A673 (cell line): ENCODE data around the gene KIF12. TPM values are rescaled to one million over a fixed set of nuclear protein-coding genes. Genes with fewer than 3 reads are reported as not detected.

ENCODE experiments used
- BruUV-seq: library from RNA; stranded (reverse); fragments of 400-500 nt; replicated peaks from 2 replicates; lab custom pipeline; 2021; lab: Mats Ljungman, UMichigan
- CTCF ChIA-PET: fragments of 300-600 bp; sonication (Branson Sonifier 250); formaldehyde crosslinking; loops from one replicate; lab custom pipeline; 2022; ENCODE audit warnings: antibody characterized with exemption; lab: Charles Lee
- POLR2A ChIA-PET: fragments of 300-600 bp; sonication (Branson Sonifier 250); formaldehyde crosslinking; loops from one replicate; lab custom pipeline; 2022; ENCODE audit warnings: antibody characterized with exemption; ENCODE audit not compliant: low non-redundant PET; lab: Charles Lee
- DNase-seq: peaks from one replicate; pipeline ENCODE4 v3.0.0-alpha.2; 2015; ENCODE audit warnings: low spot score
- H3K27ac ChIP-seq: fragments of 200-600 bp; sonication (generic); 2 replicates; pipeline ENCODE4 v1.5.1; 2016; ENCODE audit warnings: mixed run types, low read depth, mild to moderate bottlenecking, mixed read lengths, antibody characterized with exemption, low read length; ENCODE audit not compliant: poor library complexity, severe bottlenecking
- H3K27me3 ChIP-seq: fragments of 200-600 bp; sonication (generic); replicated peaks from 2 replicates; pipeline ENCODE4 v1.6.1; 2017; ENCODE audit warnings: mixed run types, low read depth, mild to moderate bottlenecking, mixed read lengths, antibody characterized with exemption, low read length; ENCODE audit not compliant: insufficient read depth, poor library complexity
- H3K36me3 ChIP-seq: fragments of 200-600 bp; sonication (generic); 2 replicates; pipeline ENCODE4 v1.6.1; 2016; ENCODE audit warnings: mixed run types, mild to moderate bottlenecking, mixed read lengths, antibody characterized with exemption, low read length; ENCODE audit not compliant: insufficient read depth, poor library complexity, severe bottlenecking
- H3K4me1 ChIP-seq: fragments of 200-600 bp; sonication (generic); 2 replicates; pipeline ENCODE4 v1.6.1; 2017; ENCODE audit warnings: mixed run types, mild to moderate bottlenecking, mixed read lengths, antibody characterized with exemption, low read length; ENCODE audit not compliant: insufficient read depth, poor library complexity, severe bottlenecking
- H3K4me3 ChIP-seq: fragments of 200-600 bp; sonication (generic); 2 replicates; pipeline ENCODE4 v1.5.1; 2016; ENCODE audit warnings: low read depth, mixed run types, mild to moderate bottlenecking, mixed read lengths, low read length; ENCODE audit not compliant: poor library complexity, severe bottlenecking
- H3K9me3 ChIP-seq: fragments of 200-600 bp; sonication (generic); 2 replicates; pipeline ENCODE4 v1.6.1; 2016; ENCODE audit warnings: mixed run types, low read depth, mild to moderate bottlenecking, mixed read lengths, antibody characterized with exemption, low read length; ENCODE audit not compliant: poor library complexity, severe bottlenecking
- CTCF ChIP-seq: fragments of 300-800, 200-600 bp; sonication (generic); conservative IDR thresholded peaks from 2 replicates; pipeline ENCODE4 v1.5.1; 2017; ENCODE audit warnings: low read depth, mild to moderate bottlenecking, antibody characterized with exemption, low read length, moderate library complexity, mixed read lengths
- EZH2 ChIP-seq: fragments of 200-600 bp; sonication (generic); IDR thresholded peaks from 2 replicates; pipeline ENCODE4 v1.6.1; 2017; ENCODE audit warnings: borderline replicate concordance, low read depth, mild to moderate bottlenecking, mixed read lengths, antibody characterized with exemption, low read length; ENCODE audit not compliant: poor library complexity, severe bottlenecking
- intact Hi-C: fragments of 100-400 bp; cut with micrococcal nuclease; formaldehyde crosslinking; loops from one replicate; pipeline ENCODE4 v1.10.0; 2022; ENCODE audit not compliant: unreplicated experiment
- total RNA-seq: library from RNA; stranded (reverse); gene quantifications from 2 replicates; pipeline ENCODE4 v1.2.3, GENCODE V29; 2021

Gene KIF12
- total RNA-seq, 1 experiment from 2014 or later = not detected

GRCh38 chr9:114058688-114059046, 40.4 kb downstream of the KIF12 start:
- no peak for TF ChIP-seq CTCF
- TF ChIP-seq EZH2 = no peak
- Histone ChIP-seq H3K36me3 (no peaks in the 10 kb centered on the region), H3K27me3 (no peaks in the 10 kb centered on the region), H3K9me3 (no peaks in the 10 kb centered on the region), H3K4me1 (no peaks in the 10 kb centered on the region), H3K4me3 (no peak overlapping the region), H3K27ac (no peak overlapping the region)
- ChIA-PET CTCF (interaction anchor here (0.8 kb wide), 1 partner anchor 24 kb away, joined by 4 read pairs; no protein-coding TSS in a partner anchor), POLR2A (no interaction called here)
- intact Hi-C loops = no loop called here
- no TSS peak for BruUV-seq
- DNase-seq = no peak

GRCh38 chr9:114057161-114057885, 41.8 kb downstream of the KIF12 start:
- Histone ChIP-seq H3K4me1 (no peaks in the 10 kb centered on the region), H3K27ac (no peak overlapping the region), H3K4me3 (no peak overlapping the region), H3K9me3 (no peaks in the 10 kb centered on the region), H3K36me3 (no peaks in the 10 kb centered on the region), H3K27me3 (no peaks in the 10 kb centered on the region)
- no peak for DNase-seq
- intact Hi-C loops = no loop called here
- POLR2A ChIA-PET = no interaction called here
- no peak for TF ChIP-seq EZH2
- TF ChIP-seq CTCF = no peak
- CTCF ChIA-PET = interaction anchor here (0.7 kb wide), 1 partner anchor 123 kb away, joined by 3 read pairs; no protein-coding TSS in a partner anchor
- BruUV-seq = no TSS peak

- no peak for DNase-seq
- Histone ChIP-seq H3K27me3 (no peaks in the 10 kb centered on the region), H3K9me3 (no peaks in the 10 kb centered on the region), H3K4me1 (no peaks in the 10 kb centered on the region), H3K27ac (no peak overlapping the region), H3K4me3 (no peak overlapping the region), H3K36me3 (no peaks in the 10 kb centered on the region)
- POLR2A ChIA-PET = no interaction called here
- CTCF ChIA-PET = no interaction called here
- BruUV-seq = no TSS peak
- intact Hi-C loops = no loop called here
- no peak for TF ChIP-seq EZH2
- no peak for TF ChIP-seq CTCF
Observed at GRCh38 chr9:114056527-114056926, 42.6 kb downstream of the KIF12 start.
